NCI-H526 treated with DMSO at 0.1 percent for 48 hours (cell line): ENCODE measurements around the gene DSTYK.
"Not testable (repeated sequence)": the region's sequence is repeated elsewhere in the genome, so short reads cannot be mapped to it uniquely, and the experiment has no call there.

Source experiments
- DNase-seq: peaks from one replicate; lab custom pipeline; 2025; lab: John Stamatoyannopoulos, UW

The DSTYK gene

DNA sequence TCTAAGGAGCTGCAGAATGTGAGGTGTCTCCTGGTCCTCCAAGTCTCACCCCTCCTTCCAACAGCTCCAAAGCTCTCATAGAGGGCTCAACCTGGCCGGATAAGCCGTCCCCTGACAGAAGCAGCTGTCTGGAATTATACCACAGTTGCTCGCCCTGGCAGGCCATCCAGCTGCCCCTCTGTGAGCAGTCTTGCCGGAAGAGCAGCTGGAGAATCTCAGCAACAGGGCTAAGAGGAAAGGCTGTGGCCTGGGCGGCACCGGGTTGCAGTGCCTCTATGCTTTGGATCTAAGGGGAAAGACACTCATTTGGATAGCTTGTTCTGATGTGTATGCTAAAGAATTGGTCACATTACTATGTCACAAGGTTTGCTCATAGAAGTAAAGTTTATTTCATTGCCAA, 28.6 kb upstream of the DSTYK start:
- DNase-seq = no peak

DNA sequence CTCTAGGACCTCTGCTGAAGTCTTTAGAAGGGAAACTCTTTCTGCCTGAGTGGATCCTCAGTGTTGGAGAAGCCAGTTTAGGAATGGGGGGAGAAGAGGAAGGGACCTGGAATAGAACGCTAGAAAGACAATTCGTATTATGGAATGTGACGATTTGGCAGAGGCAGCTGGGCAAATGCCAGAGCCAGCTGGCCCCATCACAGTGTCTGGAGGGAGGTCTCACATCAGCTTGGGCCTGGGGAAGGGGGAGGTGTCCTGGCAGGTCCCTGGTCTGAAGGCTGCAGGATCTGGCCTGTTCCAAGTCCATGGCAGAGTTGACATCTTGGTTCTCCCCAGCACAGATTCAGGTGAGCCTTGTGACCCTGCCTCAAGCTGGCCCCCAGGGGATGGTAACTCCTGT, 27.6 kb upstream of the DSTYK start:
- no peak for DNase-seq

GRCh38 chr1:205237526-205238484, 26.3 kb upstream of the DSTYK start:
- no peak for DNase-seq

GRCh38 chr1:205236951-205237475, 25.5 kb upstream of the DSTYK start:
- no peak for DNase-seq

GRCh38 chr1:205236526-205236925, 25.0 kb upstream of the DSTYK start:
- no peak for DNase-seq

DNA sequence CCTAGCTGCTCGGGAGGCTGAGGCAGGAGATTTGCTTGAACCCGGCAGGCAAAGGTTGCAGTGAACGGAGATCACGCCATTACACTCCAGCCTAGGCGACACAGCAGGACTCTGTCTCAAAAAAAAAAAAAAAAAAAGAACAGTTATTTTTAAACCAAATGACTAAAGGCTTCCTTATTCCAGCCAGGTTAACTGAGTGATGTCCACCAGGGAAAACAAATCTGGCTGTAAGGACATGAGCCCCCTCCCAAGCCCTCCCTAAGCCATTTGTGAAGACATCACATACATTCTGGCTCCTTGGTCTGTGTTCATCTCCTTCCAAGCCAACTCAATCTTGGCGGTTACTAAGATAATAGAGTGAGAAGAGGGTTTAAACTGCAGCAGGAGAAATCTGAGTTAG, 24.4 kb upstream of the DSTYK start:
- no peak for DNase-seq

GRCh38 chr1:205233986-205234385, 22.5 kb upstream of the DSTYK start:
- not testable (repeated sequence) for DNase-seq

- DNase-seq = no peak
Measured at GRCh38 chr1:205232945-205233397, 21.5 kb upstream of the DSTYK start.

DNA sequence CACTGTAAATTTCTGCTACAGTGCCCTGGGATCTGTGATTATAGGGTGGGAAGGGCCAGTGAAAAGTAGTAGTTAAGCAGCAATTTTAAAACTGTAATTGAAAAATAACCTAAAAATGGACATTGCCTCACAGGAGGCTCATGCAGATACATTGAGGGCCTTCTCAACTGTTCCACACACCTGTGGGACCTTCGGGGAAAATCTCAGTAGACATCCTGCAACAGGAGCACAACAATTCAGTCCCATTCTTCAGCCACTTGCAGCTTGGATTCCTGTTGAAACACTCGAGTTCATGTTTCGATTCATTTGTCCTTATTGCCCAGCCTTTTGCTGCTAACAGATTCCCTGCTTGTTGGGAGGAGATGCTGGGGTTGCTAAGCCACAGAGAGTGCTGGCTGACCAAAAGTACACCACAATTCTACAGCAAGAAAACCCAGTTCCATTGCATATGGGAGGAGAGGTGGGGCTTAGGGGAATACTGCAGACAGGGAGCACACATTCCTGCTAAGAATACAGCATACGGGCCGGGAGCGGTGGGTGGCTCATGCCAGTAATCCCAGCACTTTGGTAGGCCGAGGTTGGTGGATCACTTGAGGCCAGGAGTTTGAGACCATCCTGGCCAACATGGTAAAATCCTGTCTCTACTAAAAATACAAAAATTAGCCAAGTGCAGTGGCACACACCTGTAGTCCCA, 20.8 kb upstream of the DSTYK start:
- no peak for DNase-seq

- DNase-seq = no peak
Measured at GRCh38 chr1:205230982-205231381, 19.5 kb upstream of the DSTYK start.

GRCh38 chr1:205229916-205230700, 18.6 kb upstream of the DSTYK start:
- DNase-seq = no peak

- DNase-seq = peak; percentile 74
Measured at GRCh38 chr1:205229399-205229871, 17.9 kb upstream of the DSTYK start.

DNA sequence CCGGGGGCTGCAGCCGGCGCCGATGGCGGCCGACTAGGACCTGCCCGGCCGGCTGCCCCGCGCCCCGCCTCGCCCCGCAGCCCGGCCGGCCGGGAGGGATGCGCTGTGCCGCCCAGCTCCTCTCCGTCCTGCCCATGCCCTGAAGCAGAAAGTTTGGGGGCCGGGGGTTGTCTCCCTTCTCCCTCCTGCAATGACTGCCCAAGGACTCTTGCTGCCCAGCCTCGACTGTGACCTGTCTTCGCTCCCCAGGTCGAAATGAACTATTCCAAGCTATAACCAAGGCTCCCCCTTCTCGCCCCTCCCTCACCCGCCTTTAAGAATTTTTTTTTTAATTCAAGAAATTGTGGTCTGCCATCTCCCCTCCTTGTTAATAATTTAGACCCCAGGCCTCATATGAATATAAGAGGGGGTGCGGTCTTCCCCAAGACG, 16.6 kb upstream of the DSTYK start:
- no peak for DNase-seq

- peak; percentile 69 for DNase-seq
Measured at GRCh38 chr1:205227584-205228013, 16.1 kb upstream of the DSTYK start, which contains the start of gene TMCC2. Gene TMCC2 (plus strand): TSS chr1:205227946. CDS start chr1:205228565, 619 bp downstream.

GRCh38 chr1:205226868-205227583, 15.5 kb upstream of the DSTYK start:
- DNase-seq = no peak

DNA sequence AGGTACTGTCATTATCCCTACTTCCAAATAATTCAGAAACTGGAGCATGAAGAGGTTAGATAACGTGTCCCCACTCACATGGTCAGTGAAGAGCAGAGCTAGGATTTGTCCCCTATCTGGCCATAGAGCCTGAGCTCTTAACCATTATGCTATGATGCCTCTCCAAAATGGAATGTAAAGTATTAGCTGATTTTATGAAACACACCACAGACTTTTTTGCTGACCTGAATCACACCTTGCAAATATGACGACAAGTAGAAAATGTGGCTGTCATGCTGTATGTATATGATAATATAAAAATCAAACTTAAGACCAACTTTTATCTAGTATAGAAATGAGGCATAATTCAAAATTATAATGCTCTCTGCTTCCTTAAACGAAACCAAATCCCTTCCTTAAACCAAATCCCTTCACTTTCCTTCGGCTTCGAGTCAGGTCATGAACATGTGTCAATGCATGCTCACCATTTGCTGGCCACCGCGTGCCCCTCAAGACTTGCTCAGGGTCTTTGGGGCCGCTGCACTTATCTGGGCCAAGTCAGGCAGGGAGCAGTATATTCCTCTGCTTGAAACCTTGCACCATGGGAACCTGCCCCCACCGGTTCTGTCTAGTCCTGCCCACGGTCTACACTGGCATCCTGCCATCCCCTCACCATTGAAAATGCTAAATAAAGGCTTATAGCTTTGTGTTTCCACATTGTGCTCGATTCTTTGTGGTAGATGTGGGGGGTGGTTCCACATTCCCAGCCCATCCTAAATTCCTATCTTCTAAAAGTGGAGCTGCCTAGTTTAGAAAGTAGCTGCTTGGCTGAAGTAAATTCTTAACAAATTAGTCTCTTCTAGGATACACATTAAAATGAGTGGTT, 14.6 kb upstream of the DSTYK start:
- no peak for DNase-seq

DNA sequence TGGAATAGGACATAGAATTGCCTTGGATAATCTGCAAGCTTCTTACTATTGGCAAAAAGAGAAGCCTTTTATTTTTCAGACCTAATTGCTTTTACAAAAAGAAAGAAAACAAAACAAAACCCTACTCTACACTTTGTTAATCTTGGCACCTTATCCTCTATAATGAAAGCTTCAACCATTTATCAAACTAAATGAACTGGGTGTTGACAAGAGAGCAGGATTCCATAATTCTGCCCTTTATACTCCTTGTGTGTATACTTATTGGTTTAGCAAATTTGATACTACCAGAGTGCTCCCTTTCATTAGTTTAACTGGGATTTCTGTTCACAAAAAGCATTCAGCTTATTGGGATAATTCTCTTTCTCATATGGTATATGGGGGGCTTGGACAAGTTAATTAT, 13.2 kb upstream of the DSTYK start:
- DNase-seq = no peak

DNA sequence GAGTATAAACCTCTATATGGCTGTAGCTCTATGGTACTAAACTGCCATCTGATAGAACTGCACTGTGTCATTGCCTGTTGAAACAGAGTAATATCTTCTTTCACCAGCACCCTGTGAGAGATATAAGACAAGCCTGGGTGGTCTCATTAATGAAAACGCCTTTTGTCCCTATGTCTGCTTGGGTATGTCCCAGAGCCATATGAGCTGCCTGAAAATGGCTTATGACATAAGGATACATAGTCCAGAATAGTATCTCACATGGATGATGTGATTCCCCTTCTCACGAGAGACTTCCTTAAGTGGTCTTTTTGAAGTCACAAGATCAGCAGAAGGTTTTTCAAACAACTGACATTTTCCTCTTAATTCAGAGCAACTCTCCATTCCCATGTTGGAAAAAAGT, 8.9 kb upstream of the DSTYK start:
- no peak for DNase-seq

DNA sequence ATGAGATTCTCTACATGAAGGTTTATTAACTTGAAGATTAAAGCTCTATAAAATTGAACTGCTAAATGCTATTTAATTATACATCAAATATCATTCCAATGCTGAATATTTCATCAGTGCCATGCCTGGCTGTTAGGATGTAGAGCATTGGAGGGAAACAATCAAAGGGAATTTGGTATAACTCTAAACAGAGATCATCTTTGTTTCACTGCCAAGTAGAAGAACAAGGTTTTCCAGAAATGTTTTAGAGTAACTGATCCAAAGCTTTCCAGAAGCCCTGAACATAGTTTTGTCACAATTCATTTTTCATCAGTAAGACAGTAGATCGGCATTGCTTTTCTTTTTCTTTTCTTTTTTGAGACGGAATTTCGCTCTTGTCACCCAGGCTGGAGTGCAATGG, 5.9 kb upstream of the DSTYK start:
- DNase-seq = no peak

- no peak for DNase-seq
Measured at GRCh38 chr1:205216588-205216987, 5.1 kb upstream of the DSTYK start.
